GM18507 (cell line): ENCODE measurements around the gene CD70.
"Not testable (repeated sequence)": the region's sequence is repeated elsewhere in the genome, so short reads cannot be mapped to it uniquely, and the experiment has no call there.

Experiments
- DNase-seq: peaks from one replicate; pipeline ENCODE4 v3.0.0; 2011; ENCODE audit warnings: low read depth; ENCODE audit not compliant: insufficient read length; ENCODE audit errors: extremely low spot score
- FAIRE-seq: peaks from 2 replicates; lab custom pipeline; 2011; peaks lifted over from hg19 to GRCh38; lab: Jason Lieb, UNC

The CD70 gene

DNA sequence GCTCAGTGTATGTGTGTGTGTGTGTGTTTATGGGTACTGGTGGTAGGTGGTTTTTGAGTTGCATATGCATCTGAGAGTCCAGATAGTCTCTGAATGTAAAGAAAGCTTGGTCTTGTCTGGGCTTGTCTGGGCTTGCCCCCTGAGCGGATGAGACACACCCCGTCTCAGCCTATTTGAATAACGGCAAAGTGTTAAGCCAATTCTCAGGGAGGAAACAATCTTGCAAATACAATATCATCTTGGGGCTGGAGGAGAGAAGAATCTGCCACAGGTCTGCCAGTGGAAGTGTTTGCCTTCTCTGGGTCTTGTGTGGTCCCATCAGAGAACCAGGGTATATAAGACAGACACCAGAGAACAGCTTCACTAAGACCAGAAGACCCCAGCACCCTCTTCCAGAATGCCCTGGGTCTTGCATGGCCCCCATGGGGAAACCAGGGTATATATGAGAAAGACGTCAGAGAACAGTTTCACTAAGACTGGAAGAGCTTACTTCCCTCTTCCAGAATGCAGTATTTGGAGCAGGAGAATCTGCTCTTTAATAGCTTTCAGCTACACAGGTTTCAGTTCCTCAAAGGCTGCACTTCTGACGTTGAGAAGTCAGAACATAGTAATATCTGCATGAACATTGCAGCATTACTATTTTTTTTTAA, 13.3 kb downstream of the CD70 start:
- no peak for DNase-seq

DNA sequence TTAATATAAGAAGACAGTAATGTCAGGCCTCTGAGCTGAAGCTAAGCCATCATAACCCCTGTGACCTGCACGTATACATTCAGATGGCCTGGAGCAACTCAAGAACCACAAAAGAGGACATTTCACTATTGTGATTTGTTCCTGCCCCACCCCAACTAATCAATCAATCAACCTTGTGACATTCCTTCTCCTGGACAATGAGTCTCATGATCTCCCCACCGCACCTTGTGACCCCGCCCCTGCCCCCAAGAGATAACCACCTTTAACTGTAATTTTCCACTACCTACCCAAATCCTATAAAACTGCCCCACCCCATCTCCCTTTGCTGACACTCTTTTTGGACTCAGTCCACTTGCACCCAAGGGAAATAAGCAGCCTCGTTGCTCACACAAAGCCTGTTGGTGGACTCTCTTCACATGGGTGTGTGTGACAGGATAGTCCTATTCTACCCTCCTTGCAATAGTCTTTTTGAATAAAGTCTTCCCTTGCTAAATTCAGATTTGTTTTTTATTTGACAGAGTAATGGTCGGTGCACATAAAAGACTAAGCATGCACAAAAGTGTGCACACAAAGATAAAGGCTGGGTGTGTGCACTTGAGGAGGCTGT, 14.0 kb downstream of the CD70 start:
- DNase-seq (no peak), FAIRE-seq (peak; percentile 45)

More for the DNA sequence above, 13.3 kb downstream of the CD70 start:
- FAIRE-seq, result peak; percentile 97

DNA sequence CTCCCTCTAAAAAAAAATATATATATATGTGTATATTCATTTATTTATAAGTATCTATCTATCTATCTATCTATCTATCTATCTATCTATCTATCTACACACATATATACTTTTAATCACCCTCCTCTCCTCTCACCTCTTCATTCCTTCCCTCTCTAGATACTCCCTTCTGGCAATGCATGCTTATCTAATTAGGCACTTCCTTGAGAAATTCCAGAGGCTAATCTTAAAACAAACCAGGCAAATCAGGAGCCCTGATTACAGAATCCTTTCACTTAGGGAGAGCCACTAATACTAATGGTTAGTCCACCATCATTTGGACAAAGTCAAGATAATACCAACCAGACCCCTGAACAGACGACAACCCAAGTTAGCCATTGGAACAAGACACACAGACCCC, 17.6 kb downstream of the CD70 start:
- no peak for FAIRE-seq

DNA sequence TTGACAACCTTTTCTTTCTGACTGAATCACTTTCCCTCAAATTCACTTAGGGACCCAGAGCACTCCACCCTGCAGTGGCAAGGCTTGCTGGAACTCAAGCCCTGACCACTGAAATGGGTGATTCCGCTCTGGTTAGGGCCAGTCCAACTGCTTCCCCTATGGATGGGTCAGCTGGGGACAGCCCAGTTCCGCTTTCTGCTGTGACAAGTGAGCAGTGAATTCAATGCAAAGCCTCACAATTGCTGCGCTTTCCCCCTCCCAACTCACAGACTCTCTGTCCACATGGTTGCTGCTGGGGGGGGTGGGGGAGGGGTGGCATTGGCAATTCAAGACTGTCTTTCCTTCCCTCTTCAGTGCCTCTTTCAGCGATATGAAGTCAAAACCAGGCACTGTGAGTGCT, 18.7 kb downstream of the CD70 start:
- DNase-seq (no peak), FAIRE-seq (no peak)

More for the DNA sequence above, 17.6 kb downstream of the CD70 start:
- DNase-seq, result no peak

DNA sequence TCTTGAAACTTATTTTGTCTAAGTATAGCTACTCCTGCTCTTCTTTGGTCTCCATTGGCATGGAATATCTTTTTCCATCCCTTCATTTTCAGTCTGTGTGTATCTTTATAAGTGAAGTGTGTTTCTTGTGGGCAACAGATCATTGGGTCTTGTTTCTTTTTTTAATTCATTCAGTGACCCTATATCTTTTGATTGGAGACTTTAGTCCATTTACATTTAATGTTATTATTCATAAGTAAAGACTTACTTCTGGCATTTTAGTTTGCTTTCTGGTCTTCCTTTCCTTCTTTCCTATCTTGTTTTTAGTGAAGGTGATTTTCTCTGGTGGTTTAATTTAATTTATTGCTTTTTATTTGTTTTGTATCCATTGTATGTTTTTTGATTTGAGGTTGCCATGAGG, 19.8 kb downstream of the CD70 start:
- no peak for DNase-seq
- FAIRE-seq, result no peak

DNA sequence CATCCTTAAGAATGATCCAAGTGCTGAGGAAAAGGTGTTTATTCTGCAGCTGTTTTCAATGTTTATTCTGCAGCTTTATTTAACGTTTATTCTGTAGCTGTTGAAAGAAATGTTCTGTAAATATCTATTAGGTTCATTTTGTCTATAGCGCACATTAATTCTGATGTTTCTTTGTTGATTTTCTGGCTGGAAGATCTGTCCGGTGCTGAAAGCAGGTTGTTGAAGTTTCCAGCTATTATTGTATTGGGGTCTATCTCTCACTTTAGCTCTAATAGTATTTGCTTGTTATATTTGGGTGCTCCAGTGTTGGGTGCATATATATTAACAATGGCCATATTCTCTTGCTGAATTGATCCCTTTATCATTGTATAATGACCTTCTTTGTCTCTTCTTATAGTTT, 20.2 kb downstream of the CD70 start:
- no peak for FAIRE-seq
- no peak for DNase-seq

DNA sequence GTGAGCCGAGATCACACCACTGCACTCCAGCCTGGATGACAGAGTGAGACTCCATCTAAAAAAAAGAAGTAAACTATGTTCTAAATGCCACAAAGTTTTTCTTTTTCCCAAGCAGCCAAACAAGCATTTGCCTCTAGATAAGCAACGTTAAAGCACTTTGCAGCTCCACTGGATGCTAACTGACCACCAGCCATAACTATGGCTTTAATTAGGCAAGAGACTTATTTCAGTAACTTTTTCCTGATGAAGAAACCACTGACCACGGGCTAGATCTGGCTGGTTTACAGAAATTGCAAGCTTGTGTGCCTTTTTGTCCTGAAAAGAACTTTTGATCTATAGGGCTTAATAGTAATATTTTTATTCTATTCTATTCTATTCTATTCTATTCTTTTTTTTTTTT, 22.1 kb downstream of the CD70 start:
- no peak for DNase-seq
- no peak for FAIRE-seq

DNA sequence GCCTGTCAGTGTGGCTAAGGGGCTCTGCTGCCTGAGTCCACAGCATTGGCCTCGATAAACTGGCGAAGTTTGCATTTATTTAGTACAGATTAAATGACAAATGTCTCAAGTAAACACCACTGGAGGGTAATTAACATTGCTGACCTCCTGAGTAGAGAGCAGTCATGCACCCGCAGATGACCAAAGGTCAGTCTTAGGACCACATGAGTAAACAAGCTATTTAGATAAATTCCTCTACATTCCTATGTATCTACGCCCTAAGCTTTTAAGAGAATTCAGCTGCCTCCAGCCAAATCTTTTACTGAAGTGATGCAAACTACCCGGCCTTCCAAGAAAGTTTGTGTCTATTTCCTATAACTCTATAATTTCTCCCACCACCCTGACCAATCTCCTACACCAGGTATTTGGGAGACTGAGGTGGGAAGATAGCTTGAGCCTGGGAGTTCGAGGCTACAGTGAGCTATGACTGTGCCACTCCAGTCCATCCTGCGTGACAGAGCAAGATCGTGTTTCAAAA, 22.9 kb downstream of the CD70 start:
- FAIRE-seq (no peak), DNase-seq (no peak)

DNA sequence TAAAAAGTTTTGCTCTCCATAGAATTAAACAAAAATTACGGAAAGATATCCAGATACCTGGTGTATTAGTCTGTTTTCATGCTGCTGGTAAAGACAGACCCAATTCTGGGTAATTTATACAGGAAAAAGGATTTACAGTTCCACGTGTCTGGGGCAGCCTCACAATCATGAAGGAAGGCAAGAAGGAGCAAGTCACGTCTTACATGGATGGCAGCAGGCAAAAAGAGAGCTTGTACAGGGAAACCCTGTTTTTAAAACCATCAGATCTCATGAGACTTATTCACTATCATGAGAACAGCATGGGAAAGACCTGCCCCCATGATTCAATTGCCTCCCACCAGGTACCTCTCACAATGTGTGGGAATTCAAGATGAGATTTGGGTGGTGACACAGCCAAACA, 24.2 kb downstream of the CD70 start:
- not testable (repeated sequence) for FAIRE-seq, DNase-seq

DNA sequence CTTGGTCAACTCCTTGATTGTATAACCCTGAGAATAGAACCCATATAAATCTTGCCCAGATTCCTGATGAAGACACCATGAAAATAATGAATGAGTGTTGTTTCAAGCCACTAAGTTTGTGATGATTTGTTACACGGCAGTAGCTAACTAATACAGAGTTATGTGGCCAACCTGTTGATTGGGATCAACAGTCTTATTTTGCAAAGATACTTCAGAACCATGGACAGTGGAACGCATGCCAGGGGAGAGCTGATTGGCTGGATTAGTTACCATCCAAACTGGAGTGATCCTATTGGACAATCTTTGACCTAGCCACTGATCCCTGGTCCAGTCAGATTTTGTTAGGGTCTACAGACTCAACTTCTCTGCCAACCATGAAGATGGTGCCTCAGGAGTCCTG, 26.6 kb downstream of the CD70 start:
- FAIRE-seq (peak; percentile 46), DNase-seq (no peak)

DNA sequence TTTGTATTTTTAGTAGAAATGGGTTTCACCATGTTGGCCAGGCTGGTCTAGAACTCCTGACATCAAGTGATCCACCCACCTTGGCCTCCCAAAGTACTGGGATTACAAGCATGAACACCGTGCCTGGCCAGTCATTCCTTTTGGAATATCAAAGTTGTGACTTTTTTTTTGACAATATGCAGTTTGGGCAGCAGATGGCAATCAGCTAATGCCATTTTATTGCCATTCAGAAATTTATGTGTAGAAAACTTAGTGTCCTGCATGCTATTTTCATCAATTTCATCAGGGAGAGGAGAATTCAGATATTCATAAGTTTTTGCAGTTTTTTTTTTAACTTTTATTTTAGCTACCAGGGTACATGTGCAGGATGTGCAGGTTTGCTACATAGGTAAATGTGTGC, 28.5 kb downstream of the CD70 start:
- not testable (repeated sequence) for FAIRE-seq, DNase-seq

DNA sequence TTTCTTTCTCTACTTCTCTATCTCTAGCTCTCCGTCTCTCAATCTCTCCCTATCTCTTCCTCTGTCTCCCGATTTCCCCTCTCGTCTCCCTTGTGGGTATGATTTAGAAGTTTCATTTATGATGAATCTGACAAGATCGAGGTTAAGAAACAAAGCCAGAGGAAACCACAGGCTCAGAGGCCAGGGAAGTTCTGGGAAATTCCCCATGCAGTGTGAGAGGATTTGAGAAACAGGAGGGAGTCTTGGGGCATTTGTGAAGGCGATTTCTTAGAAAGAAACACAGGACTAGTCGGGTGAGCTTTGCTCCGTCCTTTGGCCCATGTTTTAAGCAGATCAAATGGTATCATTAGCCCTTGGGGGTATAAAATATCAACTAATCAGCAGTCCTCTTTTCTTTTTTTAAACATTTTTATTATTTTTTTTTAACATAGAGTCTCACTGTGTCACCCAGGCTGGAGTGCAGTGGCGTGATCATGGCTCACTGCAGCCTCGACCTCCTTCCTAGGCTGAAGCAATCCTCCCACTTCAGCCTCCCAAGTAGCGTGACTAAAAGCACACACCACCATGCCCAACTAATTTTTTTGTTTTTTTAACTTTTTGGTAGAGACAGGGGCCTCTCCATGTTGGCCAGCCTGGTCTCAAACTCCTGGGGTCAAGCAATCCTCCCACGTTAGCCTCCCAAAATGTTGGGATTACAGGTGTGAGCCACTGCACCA, 34.3 kb downstream of the CD70 start:
- DNase-seq (no peak), FAIRE-seq (peak; percentile 91)

DNA sequence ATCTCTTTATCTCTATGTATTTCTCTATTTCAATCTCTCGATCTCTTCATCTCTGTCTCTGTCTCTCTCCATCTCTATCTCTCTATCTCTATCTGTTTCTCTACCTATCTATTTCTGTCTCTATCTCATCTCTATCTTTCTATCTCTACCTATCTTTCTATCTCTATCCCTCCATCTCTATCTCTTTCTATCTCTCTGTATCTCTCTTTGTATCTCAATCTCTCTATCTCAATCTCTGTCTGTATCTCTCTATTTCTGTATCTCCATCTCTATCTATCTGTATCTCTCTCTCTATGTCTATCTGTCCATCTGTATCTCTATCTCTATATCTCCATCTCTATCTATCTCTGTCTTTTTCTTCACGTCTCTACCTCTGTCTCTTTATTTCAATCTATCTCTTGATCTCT, 34.9 kb downstream of the CD70 start:
- no peak for DNase-seq
- FAIRE-seq, result no peak

DNA sequence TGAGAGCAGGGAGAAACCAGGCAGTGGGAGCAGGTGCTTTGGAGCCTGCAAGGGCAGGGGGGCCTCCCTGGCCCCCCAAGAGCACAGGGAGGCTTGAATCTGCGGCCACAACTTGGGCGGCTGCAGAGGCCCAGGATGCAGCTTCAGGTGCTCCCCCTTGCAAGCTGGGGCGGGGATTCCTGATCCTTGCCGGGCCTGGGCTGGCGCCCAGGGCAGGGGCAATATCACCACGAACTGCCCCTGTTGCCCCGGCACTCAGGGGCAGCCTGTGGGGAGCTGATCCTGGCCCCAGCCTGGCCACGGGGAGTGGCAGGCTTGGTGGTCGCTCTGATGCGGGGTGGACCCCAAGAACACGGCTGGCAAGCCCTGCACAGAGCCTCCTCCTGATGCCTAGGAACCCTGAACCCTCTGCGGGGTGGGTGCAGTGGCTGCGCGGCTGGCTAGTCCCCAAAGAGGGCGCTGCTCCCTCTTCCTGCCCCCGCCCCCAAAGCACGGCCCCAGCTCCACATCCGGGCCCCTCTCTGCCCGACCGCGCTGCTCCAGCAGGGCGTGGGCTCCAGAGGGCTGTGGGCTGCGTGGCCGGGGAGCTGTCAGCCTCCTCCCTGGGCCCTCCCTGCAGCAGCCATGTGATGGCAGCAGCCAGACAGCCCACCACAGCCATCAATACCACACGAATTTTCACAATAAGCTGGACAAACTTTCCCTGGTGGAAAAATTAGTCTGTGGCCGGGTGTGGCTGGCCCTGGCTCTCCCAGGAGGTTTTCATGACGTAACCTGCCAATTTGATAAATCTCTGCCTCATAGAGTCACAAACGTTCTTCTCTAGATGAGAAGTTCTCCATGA, 39.1 kb downstream of the CD70 start:
- FAIRE-seq (peak; percentile 87), DNase-seq (peak; percentile 66)

DNA sequence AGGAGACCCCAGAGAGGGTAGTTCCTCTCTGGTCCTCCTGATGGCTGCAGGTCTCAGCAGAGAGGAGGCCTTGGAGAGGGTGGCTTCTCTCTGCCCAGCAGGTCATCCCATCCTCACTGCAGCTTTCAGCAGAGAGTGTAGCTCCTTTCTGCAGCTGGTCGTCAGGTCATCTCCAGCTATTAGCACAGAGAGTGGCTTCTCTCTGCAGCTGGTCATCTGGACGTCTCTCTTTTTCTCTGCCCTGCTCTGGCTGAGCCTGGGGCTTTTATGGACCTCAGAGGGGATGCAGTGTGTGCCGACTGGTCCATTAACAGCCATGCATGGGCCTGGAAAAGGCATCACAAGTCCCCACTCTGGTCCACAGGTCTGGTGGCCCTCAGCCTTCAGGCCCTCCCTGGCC, 39.9 kb downstream of the CD70 start:
- DNase-seq, result no peak
- FAIRE-seq, result no peak

DNA sequence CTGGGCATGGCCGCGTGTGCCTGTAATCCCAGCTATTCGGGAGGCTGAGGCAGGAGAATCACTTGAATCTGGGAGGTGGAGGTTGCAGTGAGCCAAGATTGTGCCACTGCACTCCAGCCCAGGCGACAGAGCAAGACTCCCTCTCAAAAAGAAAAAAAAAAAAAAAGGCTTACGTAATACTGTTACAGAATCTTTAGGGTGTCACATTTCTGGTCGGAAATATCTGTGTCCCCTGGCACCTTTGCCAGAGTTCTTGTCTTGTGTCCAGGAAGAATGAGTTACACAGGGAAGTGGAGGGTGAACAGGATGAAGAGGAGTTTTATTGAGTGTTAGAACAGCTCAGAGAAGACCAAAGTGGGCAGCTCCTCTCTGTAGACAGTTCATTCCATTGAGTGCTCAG, 40.3 kb downstream of the CD70 start:
- DNase-seq, FAIRE-seq: not testable (repeated sequence)

DNA sequence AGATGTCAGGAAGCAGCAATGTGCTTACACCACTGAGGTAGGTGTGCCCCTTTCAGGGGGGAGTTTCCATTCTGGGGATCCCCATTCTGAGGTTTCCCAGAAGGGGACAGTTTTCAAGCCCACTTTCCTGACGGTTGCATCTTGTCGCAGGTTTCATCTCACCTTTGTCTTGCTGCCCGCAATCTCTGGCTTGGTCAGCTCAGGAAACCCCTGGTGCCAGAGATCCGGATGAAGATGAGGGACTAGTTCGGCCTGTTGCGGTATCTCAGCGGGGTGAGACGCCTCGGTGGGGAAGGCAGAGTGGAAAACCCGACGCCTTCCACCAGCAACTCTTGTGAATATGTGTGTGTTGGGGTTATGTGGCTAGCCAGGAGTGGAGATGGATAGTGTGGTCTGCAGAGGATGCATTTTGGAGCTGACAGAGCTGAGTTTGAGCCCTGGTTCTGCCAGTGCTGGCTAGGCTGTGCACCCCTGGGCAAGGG, 47.0 kb downstream of the CD70 start:
- FAIRE-seq, result peak; percentile 95
- DNase-seq, result no peak

DNA sequence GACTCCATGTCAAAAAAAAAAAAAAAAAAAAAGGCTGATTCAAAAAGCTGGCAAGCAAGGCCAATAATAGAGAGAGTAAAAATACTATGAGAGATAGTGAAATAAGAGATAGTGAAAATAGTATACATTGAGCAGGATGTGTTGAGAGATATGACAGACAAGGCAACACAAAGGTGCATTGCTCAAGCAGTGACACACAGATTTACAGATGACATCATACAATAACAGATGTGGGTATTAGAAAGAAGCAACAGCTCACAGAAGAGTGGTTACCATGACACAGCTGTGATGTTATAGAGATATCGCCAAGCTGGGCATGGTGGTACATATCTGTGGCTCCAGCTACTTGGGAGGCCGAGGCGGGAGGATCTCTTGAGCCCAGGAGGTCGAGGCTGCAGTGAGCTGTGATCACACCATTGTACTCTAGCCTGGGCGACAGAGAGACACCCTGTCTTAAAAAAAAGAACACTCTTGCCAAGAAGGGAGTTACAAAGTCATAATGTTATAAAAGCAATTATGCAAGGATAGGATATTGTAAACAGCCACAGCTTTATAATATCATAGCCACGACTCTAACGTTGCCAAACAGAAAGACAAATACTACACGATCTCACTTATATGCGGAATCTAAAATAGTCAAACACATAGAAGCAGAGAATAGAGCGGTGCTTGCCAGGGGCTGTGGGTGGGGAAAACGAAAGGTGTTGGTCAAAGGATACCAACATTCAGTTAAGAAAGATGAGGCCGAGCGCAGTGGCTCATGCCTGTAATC, 49.8 kb downstream of the CD70 start:
- DNase-seq, result no peak
- no peak for FAIRE-seq

DNA sequence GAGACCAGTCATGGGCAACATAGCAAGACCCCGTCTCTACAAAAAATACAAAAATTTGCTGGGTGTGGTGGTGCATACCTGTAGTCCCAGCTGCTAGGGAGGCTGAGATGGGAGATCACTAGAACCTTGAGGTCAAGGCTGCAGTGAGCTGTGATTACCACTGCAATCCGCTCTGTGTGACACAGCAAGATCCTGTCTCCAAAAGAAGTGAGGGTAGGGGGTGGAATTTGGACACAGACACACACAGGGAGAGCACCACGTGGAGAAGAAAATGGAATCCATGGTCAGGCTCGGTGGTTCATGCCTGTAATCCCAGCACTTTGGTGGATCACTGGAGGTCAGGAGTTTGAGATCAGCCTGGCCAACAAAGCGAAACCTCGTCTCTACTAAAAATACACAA, 51.4 kb downstream of the CD70 start:
- FAIRE-seq (no peak), DNase-seq (no peak)
